ENCODE data around the gene GFAP. TPM values are rescaled to one million over a fixed set of nuclear protein-coding genes. Genes with fewer than 3 reads are reported as not detected.

The GFAP gene
- total and polyA plus RNA-seq, 2 donors = 0.19 to 0.43 TPM

DNA sequence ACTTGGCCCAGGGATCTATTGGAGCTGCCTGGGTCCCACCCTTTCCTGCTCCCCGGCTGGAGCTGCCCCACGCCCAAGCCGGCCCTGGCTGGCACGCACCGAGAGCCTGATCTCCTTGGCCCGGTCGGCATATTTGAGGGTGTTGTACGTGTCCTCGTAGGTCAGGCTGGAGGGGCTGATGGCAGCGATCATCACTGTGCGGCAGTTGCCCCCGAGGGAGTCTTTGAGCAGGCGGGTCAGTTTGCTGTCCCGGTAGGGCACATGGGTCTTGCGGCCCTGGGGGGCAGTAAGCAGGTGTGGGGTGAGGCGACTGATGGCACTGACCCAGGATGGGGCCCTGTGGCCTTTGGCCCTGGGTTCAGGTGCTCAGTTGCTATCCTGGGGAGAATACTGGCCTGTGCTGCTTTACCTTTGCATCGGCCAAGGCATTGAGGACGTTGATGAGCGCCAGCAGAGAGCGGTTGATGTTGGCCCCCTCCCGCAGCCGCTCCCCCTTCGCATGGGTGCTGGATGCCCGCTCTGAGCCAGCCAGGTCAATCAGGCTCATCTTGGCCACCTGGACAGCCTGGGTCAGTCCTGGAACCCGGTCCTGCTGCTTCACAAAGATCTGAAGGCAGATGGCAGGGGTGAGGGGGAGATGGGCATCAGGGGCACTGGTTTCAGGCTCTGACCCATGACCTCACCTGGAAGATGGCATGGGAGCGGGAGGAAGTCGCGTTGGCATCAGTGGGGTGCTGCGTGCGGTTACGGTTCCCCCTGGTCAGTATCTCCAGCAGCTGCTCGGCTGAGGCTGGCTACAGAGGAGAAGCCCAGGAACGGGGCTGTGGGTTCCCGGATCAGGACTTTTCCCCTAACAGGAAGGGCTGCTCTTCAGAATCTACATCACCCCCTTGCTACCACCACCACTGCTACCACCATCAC is 18.8 kb upstream of the GFAP start:
- peaks cover 59 to 84% of the 10 kb centered on the region in 2 donors for H3K36me3 ChIP-seq (ENCODE audit: control insufficient read depth in 2 of 2, insufficient read depth in 2 of 2, low read length in 1 of 2)
- no peak for DNase-seq (ENCODE audit: low read depth in 6 of 9, low spot score in 9 of 9)
- no peak overlapping the region for H3K4me3 ChIP-seq (ENCODE audit: low read length in 2 of 2)
- peaks cover 0 to 5% of the 10 kb centered on the region in 2 donors for H3K9me3 ChIP-seq (ENCODE audit: control insufficient read depth in 2 of 2, insufficient read depth in 1 of 2, low read length in 1 of 2)
- 98% methylated on average over 34 of the region's 34 CpGs for WGBS
- no peaks in the 10 kb centered on the region for H3K4me1 ChIP-seq (ENCODE audit: control insufficient read depth in 2 of 2, insufficient read depth in 2 of 2, low read length in 2 of 2)
- H3K27me3 ChIP-seq (ENCODE audit: control insufficient read depth in 2 of 2, insufficient read depth in 1 of 2, low read length in 1 of 2) = no peaks in the 10 kb centered on the region
- no peak overlapping the region for H3K27ac ChIP-seq (ENCODE audit: low read depth in 1 of 2, low read length in 1 of 2)

GRCh38 chr17:44932787-44933097 is 17.4 kb upstream of the GFAP start:
- DNase-seq (ENCODE audit: low read depth in 6 of 9, low spot score in 9 of 9) = no peak
- no peaks in the 10 kb centered on the region for H3K9me3 ChIP-seq (ENCODE audit: control insufficient read depth in 2 of 2, insufficient read depth in 1 of 2, low read length in 1 of 2)
- H3K36me3 ChIP-seq (ENCODE audit: control insufficient read depth in 2 of 2, insufficient read depth in 2 of 2, low read length in 1 of 2) = peaks cover 72 to 89% of the 10 kb centered on the region in 2 donors
- 100% methylated on average over 6 of the region's 6 CpGs for WGBS
- H3K4me3 ChIP-seq (ENCODE audit: low read length in 2 of 2) = no peak overlapping the region
- H3K27ac ChIP-seq (ENCODE audit: low read depth in 1 of 2, low read length in 1 of 2) = no peak overlapping the region
- H3K27me3 ChIP-seq (ENCODE audit: control insufficient read depth in 2 of 2, insufficient read depth in 1 of 2, low read length in 1 of 2) = no peaks in the 10 kb centered on the region
- H3K4me1 ChIP-seq (ENCODE audit: control insufficient read depth in 2 of 2, insufficient read depth in 2 of 2, low read length in 2 of 2) = no peaks in the 10 kb centered on the region

DNA sequence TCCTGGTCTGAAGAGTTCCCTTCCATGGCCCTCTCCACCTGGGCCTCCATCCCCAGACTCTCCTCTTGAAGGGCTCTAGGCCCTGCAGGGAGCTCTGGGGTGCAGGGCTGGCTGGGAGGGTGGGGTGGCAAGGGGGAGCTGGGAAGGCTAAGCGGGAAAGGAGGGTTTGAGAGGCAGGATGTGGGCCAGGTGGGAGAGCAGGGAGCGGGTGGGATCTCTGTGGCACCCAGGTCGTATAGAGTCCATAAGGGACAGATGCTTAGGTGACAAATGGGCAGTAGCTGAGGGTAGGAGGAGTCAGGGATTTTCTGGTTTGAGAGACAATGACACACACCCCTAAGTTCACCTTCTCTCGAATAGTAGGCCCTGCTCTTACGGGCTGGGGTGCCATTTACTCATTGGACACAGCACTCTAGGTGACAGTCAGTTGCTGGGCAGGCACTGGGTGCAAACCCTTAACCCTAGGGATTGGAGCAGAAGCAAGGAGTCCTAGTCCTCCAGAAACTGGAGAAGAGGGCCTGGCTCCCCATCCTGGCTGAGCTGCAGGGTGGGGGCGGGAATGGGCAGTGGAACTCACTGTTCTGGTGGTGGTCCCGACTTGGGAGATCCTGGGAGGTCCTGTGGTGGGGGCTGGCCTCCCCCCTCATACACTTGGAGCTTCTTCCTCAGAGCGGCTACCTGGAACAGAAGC is 16.9 kb upstream of the GFAP start:
- H3K9me3 ChIP-seq (ENCODE audit: control insufficient read depth in 2 of 2, insufficient read depth in 1 of 2, low read length in 1 of 2) = no peaks in the 10 kb centered on the region
- no peaks in the 10 kb centered on the region for H3K4me1 ChIP-seq (ENCODE audit: control insufficient read depth in 2 of 2, insufficient read depth in 2 of 2, low read length in 2 of 2)
- DNase-seq (ENCODE audit: low read depth in 6 of 9, low spot score in 9 of 9) = no peak
- 91% methylated on average over 8 of the region's 8 CpGs for WGBS
- peaks cover 77 to 94% of the 10 kb centered on the region in 2 donors for H3K36me3 ChIP-seq (ENCODE audit: control insufficient read depth in 2 of 2, insufficient read depth in 2 of 2, low read length in 1 of 2)
- H3K4me3 ChIP-seq (ENCODE audit: low read length in 2 of 2) = no peak overlapping the region
- no peak overlapping the region for H3K27ac ChIP-seq (ENCODE audit: low read depth in 1 of 2, low read length in 1 of 2)
- H3K27me3 ChIP-seq (ENCODE audit: control insufficient read depth in 2 of 2, insufficient read depth in 1 of 2, low read length in 1 of 2) = no peaks in the 10 kb centered on the region

DNA sequence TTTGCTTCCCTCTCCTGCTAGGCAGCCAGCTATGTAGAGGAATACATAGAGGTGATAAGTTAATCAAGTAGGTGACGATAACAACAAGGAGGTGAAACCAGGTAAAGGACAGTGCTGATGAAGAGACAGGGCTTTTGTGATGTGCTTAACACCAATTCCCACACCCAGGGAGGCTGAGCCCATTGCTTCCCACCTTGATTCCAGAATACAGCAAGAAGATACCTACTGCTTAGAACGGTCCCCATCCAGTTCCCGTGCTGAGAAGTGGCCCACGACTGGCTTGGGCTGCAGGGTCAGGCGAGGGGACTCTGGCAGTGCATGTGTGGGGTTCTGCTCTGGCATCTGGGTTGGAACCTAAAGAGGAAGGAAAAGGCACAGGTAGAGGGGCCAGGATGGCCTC is 16.1 kb upstream of the GFAP start:
- Histone ChIP-seq H3K4me3 (ENCODE audit: low read length in 2 of 2) (no peak overlapping the region), H3K36me3 (ENCODE audit: control insufficient read depth in 2 of 2, insufficient read depth in 2 of 2, low read length in 1 of 2) (peaks cover 86 to 98% of the 10 kb centered on the region in 2 donors), H3K9me3 (ENCODE audit: control insufficient read depth in 2 of 2, insufficient read depth in 1 of 2, low read length in 1 of 2) (no peaks in the 10 kb centered on the region), H3K27me3 (ENCODE audit: control insufficient read depth in 2 of 2, insufficient read depth in 1 of 2, low read length in 1 of 2) (no peaks in the 10 kb centered on the region), H3K4me1 (ENCODE audit: control insufficient read depth in 2 of 2, insufficient read depth in 2 of 2, low read length in 2 of 2) (no peaks in the 10 kb centered on the region), H3K27ac (ENCODE audit: low read depth in 1 of 2, low read length in 1 of 2) (no peak overlapping the region)
- DNase-seq (ENCODE audit: low read depth in 6 of 9, low spot score in 9 of 9) = no peak
- 98% methylated on average over 5 of the region's 5 CpGs for WGBS

- Histone ChIP-seq H3K9me3 (ENCODE audit: control insufficient read depth in 2 of 2, insufficient read depth in 1 of 2, low read length in 1 of 2) (no peaks in the 10 kb centered on the region), H3K27ac (ENCODE audit: low read depth in 1 of 2, low read length in 1 of 2) (no peak overlapping the region), H3K36me3 (ENCODE audit: control insufficient read depth in 2 of 2, insufficient read depth in 2 of 2, low read length in 1 of 2) (peaks cover 87 to 98% of the 10 kb centered on the region in 2 donors), H3K27me3 (ENCODE audit: control insufficient read depth in 2 of 2, insufficient read depth in 1 of 2, low read length in 1 of 2) (no peaks in the 10 kb centered on the region), H3K4me1 (ENCODE audit: control insufficient read depth in 2 of 2, insufficient read depth in 2 of 2, low read length in 2 of 2) (no peaks in the 10 kb centered on the region), H3K4me3 (ENCODE audit: low read length in 2 of 2) (no peak overlapping the region)
- WGBS = 98% methylated on average over 6 of the region's 6 CpGs
- DNase-seq (ENCODE audit: low read depth in 6 of 9, low spot score in 9 of 9) = no peak
Observed at GRCh38 chr17:44930667-44931066, 15.4 kb upstream of the GFAP start.

- no peak overlapping the region for H3K4me3 ChIP-seq (ENCODE audit: low read length in 2 of 2)
- no peaks in the 10 kb centered on the region for H3K4me1 ChIP-seq (ENCODE audit: control insufficient read depth in 2 of 2, insufficient read depth in 2 of 2, low read length in 2 of 2)
- peaks cover 72 to 84% of the 10 kb centered on the region in 2 donors for H3K36me3 ChIP-seq (ENCODE audit: control insufficient read depth in 2 of 2, insufficient read depth in 2 of 2, low read length in 1 of 2)
- 98% methylated on average over 7 of the region's 7 CpGs for WGBS
- no peaks in the 10 kb centered on the region for H3K9me3 ChIP-seq (ENCODE audit: control insufficient read depth in 2 of 2, insufficient read depth in 1 of 2, low read length in 1 of 2)
- no peak overlapping the region for H3K27ac ChIP-seq (ENCODE audit: low read depth in 1 of 2, low read length in 1 of 2)
- H3K27me3 ChIP-seq (ENCODE audit: control insufficient read depth in 2 of 2, insufficient read depth in 1 of 2, low read length in 1 of 2) = no peaks in the 10 kb centered on the region
- DNase-seq (ENCODE audit: low read depth in 6 of 9, low spot score in 9 of 9) = no peak
Observed at GRCh38 chr17:44928950-44929720, 13.8 kb upstream of the GFAP start.

GRCh38 chr17:44928136-44928535 is 12.8 kb upstream of the GFAP start:
- no peak overlapping the region for H3K4me3 ChIP-seq (ENCODE audit: low read length in 2 of 2)
- 97% methylated on average over 15 of the region's 15 CpGs for WGBS
- H3K9me3 ChIP-seq (ENCODE audit: control insufficient read depth in 2 of 2, insufficient read depth in 1 of 2, low read length in 1 of 2) = no peaks in the 10 kb centered on the region
- peaks cover 0 to 4% of the 10 kb centered on the region in 2 donors for H3K27me3 ChIP-seq (ENCODE audit: control insufficient read depth in 2 of 2, insufficient read depth in 1 of 2, low read length in 1 of 2)
- H3K4me1 ChIP-seq (ENCODE audit: control insufficient read depth in 2 of 2, insufficient read depth in 2 of 2, low read length in 2 of 2) = no peaks in the 10 kb centered on the region
- DNase-seq (ENCODE audit: low read depth in 6 of 9, low spot score in 9 of 9) = no peak
- no peak overlapping the region for H3K27ac ChIP-seq (ENCODE audit: low read depth in 1 of 2, low read length in 1 of 2)
- H3K36me3 ChIP-seq (ENCODE audit: control insufficient read depth in 2 of 2, insufficient read depth in 2 of 2, low read length in 1 of 2) = peaks cover 64 to 75% of the 10 kb centered on the region in 2 donors

DNA sequence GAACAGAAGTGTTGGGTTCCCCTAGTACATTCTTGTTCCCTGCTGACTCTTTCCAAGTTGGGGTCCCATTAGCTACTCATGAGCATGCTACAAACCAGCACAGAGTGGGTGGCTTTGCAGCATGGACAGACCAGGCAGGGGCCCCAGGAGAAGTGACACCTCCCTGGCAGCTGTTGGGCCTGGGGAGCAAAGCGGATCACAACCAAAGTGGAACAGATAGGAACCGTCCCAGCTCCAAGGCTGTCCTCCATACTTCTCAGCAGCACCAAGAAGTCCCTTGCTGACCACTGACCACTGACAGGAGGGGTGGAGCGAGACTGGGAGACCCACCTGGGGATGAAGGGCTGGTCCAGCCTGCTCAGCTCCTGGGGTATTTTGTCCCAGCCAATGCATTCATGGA is 12.4 kb upstream of the GFAP start:
- DNase-seq (ENCODE audit: low read depth in 6 of 9, low spot score in 9 of 9) = no peak
- peaks cover 0 to 8% of the 10 kb centered on the region in 2 donors for H3K27me3 ChIP-seq (ENCODE audit: control insufficient read depth in 2 of 2, insufficient read depth in 1 of 2, low read length in 1 of 2)
- no peak overlapping the region for H3K4me3 ChIP-seq (ENCODE audit: low read length in 2 of 2)
- WGBS = 98% methylated on average over 3 of the region's 3 CpGs
- H3K4me1 ChIP-seq (ENCODE audit: control insufficient read depth in 2 of 2, insufficient read depth in 2 of 2, low read length in 2 of 2) = no peaks in the 10 kb centered on the region
- no peak overlapping the region for H3K27ac ChIP-seq (ENCODE audit: low read depth in 1 of 2, low read length in 1 of 2)
- H3K36me3 ChIP-seq (ENCODE audit: control insufficient read depth in 2 of 2, insufficient read depth in 2 of 2, low read length in 1 of 2) = peaks cover 60 to 70% of the 10 kb centered on the region in 2 donors
- no peaks in the 10 kb centered on the region for H3K9me3 ChIP-seq (ENCODE audit: control insufficient read depth in 2 of 2, insufficient read depth in 1 of 2, low read length in 1 of 2)
